ENCODE data around the gene LURAP1L.

Gene LURAP1L, protein sequence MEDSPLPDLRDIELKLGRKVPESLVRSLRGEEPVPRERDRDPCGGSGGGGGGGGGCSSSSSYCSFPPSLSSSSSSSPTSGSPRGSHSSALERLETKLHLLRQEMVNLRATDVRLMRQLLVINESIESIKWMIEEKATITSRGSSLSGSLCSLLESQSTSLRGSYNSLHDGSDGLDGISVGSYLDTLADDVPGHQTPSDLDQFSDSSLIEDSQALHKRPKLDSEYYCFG

DNA sequence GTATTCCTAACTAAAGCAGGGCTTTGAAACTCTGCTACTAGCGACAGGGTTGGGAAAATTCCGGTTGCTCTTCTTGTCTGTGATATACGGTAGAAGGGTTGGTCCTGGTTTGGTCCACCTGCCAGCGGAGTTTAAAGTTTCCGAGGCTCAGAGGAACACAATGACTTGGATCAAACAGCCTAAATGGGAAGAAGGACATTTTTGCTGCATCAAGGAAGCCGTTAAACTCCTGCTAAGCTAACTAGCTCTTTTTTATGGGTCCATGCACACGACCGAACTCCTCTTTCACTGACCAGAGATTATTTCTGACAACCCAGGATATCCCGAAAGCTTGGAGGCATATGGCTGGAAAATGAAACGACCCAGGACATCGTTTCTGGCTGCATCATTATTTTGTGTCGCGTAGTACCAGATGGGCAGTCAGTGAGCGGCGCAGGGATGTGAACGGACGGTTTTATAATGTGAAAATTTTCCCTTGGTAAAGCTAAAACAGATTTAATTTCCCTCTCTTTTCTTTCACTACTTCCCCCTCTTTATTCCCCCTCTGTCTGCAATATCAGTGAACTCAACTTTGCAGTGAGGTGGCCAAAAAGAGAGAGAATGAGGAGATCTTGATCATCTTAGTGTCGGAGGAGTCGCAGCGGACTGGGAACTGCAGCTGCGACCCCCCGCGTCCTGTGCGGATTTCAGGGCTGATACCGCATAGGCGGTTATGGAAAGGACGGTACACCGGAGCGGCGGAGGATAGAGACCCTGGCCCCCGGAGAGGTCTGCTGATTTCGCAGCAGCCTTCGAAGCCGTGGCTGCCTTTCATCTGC is at the start of gene LURAP1L:
Gene LURAP1L (plus strand): TSS at position 160 of the 818 bp plus-strand sequence. CDS start 696 bp downstream, outside the sequence.
- no peak for DNase-seq (ENCODE audit: low read depth in 1 of 2, low spot score in 1 of 2)

DNA sequence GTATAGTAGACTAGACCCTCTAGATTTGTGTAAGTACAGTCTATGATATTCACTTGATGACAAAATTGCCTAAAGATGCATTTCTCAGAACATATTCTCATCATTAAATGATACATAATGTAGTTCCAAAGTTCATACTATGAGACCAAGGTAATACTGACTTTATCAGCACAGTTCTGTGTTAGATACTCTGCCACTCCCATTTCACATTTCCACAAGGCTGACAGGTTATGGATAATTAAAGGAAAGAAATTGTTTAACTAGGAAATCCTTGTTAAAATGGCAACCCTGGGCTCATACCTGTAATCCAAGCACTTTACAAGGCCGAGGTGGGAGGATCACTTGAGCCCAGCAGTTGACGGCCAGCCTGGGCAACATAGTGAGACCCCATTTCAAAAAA is 48.0 kb upstream of the LURAP1L start:
- no peak for DNase-seq (ENCODE audit: low read depth in 1 of 2, low spot score in 1 of 2)

DNA sequence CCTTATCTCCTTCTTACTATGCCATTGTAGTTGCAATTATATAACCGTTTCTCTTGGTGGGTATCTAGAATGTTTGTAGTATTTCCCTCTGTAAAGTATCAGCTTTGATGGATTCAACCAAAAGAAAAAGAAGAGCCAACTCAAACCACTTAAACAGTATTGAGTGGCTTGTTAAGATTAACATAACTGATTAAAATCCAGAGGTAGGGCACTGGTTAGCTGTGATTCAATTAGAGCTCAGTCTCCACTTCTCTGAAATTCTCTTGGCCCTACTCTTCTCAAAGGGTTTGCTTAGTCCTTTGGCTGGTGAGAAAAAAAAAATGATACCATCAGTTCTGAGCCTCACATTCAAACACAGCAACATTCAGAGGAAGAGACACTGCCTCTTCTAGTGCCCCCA is 44.6 kb upstream of the LURAP1L start:
- DNase-seq (ENCODE audit: low read depth in 1 of 2, low spot score in 1 of 2): no peak

DNA sequence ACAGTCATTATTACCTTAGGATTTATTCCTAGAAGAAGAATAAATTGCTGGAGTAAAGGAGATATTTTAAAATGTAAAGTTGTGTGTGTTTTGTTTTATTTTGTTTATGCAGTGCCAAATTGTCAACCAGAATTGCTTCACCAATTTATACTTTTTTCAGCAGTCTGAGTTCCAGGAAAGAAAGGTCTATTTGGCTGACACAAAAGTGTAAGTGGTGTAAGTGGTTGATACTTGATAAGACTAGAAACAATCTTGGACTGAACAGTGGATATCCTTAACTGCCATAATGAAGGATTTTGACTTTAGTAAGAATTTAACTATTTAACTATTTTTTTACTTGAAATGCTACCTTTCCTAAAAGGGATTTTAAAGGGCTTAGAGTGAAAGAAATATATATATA is 43.9 kb upstream of the LURAP1L start:
- no peak for DNase-seq (ENCODE audit: low read depth in 1 of 2, low spot score in 1 of 2)

DNA sequence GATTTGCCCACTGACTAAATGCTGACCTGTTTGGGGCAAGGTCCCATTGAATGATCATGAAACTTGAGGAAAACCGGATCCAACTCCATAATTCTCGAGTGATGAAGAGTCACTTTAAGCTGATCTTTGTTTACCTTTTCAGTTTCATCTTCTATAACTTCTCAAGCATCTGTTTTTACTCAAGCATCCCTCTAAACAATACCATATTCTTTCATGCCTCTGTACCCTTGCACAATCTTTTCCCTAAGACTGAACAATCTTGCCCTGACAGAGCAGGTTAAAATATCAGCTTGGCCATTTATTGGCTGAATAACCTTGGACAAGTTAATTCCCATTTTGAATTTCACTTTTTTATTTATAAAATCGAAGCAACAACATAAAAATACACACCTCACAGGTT is 41.8 kb upstream of the LURAP1L start:
- DNase-seq (ENCODE audit: low read depth in 1 of 2, low spot score in 1 of 2): no peak

DNA sequence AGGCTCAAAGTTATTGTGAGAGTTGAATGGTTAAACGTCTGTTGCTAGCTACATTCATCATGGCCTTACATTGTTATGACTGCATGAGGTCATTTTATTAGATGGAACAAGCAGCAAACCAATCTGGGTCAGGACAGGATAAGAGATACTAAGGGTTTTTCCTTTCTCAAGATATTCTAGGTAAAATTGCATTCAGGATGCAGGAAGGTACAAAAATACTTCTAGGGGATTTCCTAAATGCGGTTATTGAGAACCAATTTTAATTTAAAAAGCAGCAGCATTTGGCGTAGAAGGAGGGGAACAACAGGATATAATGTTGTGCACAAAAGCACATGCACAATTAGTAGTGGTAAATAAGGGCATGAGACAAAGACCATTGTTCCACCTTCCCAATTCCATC is 39.2 kb upstream of the LURAP1L start:
- no peak for DNase-seq (ENCODE audit: low read depth in 1 of 2, low spot score in 1 of 2)

DNA sequence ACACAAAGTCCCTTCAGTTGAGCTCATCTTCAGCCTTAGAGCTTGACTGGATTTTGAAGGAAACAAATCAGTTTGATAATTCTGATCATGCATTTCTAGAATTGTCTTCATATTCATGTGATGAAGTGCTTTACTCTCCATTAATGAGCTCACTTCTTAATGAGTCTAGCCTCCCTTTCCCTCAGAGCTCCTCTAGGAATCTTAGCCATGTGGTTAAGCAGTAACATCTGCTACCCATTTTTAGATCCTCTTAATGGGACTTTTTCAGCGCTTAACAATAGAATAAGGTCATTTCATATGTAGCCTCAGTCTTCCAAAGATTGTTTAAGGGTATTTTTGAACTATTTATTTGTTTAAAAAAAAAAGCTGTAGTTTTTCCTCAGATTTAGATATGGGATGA is 36.9 kb upstream of the LURAP1L start:
- no peak for DNase-seq (ENCODE audit: low read depth in 1 of 2, low spot score in 1 of 2)

DNA sequence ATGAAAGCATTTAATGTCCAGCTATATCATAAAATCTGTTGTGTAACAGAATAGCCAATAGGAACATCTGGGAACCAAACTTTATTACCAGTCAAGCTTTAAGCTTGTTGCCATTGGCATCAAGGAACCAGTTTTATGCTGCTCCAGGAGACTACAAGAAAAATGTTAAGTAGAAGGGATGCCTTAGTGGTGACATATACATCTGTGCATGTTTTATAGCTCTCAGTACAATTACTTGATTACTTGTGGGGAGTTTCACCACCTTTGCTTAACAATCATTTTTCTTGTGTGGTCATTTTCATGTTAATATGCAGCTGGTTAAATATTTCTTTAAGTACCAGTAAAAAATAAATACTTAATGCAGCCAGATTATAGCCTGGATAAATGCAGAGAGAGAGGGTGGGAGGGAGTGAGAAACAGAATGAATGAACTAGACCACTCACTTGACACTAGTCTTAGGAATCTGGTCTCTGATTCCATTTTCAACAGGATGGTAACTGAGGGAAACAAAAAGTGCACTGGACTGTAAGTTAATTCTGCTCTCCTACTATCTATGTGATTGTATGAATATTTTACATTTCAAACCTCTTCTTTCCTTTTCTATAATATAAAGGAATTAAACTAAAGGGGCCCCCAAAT is 35.7 kb upstream of the LURAP1L start:
- no peak for DNase-seq (ENCODE audit: low read depth in 1 of 2, low spot score in 1 of 2)

DNA sequence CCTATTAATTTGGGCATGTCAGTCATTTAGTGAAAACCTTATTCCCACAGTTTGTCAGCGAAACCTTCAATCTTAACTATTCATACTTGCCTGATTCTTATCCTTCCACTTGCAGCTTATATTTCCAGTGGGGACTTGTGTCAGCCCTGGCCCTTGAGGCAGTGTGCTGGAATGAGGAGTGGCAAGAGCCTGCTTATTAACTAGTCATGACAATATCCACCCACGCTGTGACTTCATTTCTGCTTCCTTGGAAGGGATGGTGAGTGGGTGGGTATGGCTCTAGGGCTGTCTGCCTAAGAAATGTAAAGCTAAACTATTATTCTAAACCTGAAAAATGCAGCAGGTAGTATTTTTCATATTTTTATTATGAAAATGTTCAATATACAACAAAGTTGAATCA is 34.0 kb upstream of the LURAP1L start:
- DNase-seq (ENCODE audit: low read depth in 1 of 2, low spot score in 1 of 2): no peak

DNA sequence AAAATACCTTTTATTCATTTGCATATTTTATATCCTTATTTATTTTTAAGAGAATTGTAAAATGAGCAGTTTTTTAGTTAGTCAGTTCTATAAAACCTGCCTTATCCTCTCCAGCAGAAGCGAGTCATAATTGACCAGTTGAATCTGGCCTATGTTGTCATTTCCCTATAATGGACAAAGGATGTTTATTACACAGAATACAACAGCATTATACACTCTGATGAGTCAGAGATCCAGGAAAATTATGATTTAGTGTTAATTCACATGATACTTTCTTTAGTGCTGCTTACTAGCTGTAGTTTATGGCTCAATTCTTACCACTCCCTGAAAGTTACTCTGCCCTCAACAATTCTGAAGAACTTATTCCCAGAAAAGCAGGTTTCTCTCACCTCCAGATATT is 26.8 kb upstream of the LURAP1L start:
- no peak for DNase-seq (ENCODE audit: low read depth in 1 of 2, low spot score in 1 of 2)

DNA sequence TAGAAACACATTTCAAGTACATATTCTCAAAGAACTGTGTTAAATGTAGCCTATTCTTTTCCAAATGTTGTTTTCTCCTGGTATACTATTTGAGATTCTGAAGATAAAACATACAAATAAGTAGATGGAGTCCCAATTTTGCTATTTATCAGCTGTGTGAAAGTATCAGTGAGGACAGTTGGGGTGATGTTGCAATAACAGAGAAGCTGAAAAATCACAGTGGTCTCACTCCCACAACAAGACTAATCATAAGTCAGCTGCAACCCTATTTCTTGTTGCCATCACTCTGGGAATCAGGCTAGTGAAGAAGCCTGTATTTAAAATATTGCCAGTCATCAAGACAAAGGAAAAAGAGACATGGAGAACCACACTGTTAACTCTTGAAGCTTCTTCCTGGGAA is 25.9 kb upstream of the LURAP1L start:
- no peak for DNase-seq (ENCODE audit: low read depth in 1 of 2, low spot score in 1 of 2)

DNA sequence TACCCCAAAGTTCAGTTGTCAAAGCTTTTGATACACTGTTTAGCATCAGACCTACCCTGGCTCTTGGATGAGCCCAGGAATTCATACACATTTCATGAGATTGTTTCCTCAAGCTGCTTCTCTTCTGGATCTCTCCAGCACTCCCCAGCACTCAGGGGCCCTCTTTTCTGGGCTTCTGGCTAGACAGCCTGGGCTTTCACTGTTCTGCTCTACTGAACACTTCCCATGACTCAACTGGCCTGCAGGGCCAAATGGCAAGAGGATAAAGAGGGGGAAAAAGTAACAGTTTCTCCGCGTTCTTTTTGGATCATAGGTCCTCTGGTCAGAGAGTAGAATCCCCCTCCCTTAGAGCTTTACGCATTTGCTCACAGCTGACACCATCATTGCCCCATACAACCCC is 20.9 kb upstream of the LURAP1L start:
- DNase-seq (ENCODE audit: low read depth in 1 of 2, low spot score in 1 of 2): no peak

DNA sequence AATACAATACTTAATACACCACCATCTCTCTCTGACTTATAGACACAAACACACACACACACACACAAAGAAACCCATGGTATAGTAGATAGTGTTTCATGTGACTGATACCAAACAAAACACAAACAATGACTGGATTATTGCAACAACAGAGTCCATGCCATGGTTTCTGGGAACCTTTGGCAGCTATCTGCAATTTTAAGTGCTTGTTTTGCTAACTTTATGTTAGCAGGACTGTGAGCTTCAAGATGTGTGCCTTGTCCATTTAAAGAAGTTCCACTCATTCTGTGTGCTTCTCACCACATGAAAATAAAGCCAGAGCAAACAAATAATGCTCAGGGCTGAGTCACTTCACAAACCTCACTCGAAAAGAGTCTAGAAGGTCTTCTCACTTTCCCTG is 15.1 kb upstream of the LURAP1L start:
- DNase-seq (ENCODE audit: low read depth in 1 of 2, low spot score in 1 of 2): no peak

DNA sequence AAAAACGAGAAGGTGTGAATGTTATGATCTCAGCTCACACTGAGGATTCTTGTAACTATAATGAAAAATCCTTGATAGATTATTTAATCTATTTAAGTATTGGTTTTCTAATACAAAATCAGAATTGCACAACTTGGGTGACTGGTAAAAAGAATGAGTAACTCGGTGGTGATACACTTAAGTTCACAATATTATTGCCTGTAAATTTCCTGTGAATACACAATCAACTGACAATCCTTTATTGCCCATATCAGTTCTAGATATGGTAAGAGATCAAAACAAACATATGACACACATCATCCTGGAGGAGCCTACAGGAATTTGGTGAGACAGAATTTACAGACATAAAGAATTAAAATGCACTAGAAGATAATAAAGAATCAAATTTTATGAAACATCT is 14.1 kb upstream of the LURAP1L start:
- no peak for DNase-seq (ENCODE audit: low read depth in 1 of 2, low spot score in 1 of 2)

DNA sequence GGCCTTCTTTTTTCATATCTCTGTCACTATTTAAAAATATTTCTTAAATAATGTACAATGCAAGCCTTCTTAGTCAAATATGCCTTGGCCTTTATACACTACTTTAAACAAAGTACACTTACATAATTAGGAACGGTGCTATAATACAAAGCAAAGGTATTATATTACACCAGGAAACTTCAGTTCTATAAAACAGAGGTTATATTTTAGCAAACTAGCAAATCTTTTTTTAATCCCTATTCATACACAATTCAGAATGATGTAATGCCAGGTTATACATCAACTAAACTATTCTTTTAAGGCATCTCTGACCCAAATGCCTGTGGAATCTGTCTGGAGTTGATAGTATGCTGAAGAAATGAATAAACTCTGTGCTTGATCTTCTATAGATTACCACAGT is 10.7 kb upstream of the LURAP1L start:
- no peak for DNase-seq (ENCODE audit: low read depth in 1 of 2, low spot score in 1 of 2)

DNA sequence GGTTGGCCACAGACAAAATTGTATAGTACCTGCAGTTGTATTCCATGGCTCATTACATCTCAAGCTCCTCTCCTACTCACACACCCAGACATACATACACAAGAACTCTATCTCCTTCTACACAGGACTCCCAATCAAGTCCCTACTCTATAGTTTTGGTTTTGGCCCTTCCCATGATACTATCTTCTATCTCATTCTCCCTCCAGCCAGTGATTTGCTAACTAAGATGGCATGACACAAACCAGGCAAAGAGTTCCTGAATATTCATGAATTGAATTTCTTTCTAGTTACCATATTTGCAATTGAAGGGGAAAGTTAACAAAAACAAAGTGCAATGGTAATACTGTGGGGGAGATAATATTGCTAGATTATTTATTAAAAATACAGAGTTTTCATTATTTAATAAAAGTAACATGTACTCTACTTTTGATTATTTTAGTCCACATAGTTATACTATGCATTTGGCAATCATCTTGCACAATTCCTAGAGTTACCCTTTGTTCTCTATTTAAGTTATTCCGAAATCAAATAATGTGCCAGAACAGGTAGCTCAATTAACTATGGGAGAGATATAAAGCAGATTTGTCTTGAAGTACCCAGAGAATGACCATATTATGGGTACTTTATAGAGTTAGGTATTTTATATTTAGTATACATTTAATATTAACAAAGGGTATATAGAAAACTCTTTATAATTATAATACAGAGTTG is 9.6 kb upstream of the LURAP1L start:
- no peak for DNase-seq (ENCODE audit: low read depth in 1 of 2, low spot score in 1 of 2)

DNA sequence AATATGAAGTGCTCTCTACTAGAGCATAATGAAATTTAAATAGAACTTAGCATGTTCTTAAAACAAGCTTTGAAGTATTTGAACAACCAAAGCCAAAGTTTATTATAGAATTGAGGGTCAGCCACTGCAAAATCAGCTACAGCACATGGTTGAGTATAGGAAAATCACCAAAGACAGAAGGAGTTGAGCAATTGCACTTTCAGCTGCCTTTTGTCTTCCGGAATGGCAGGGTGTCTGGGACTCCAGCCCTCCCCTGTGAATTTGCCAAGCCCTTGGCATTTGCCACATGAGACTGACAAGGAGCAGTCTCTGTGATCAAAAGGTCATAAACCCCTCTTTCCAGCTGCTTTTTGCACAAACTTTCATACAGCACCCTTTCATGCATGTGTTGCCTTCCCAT is 8.5 kb upstream of the LURAP1L start:
- no peak for DNase-seq (ENCODE audit: low read depth in 1 of 2, low spot score in 1 of 2)

DNA sequence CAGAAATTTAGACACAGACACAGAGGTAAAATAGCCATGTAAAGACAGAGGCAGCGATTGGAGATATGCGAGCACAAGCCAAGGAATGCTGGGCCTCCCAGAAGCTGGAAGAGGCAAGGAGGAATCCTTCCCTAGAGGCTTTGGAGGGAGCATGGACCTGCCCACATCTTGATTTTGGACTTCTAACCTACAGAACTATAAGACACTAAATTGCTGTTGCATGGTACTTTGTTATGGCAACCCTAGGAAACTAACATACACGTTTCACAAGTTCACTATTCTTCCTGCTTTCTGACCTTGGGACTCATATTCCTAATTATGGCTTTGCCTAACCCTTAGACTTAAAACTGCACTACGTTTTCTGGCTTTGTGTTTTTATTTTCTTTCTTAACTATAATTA is 4.6 kb upstream of the LURAP1L start:
- no peak for DNase-seq (ENCODE audit: low read depth in 1 of 2, low spot score in 1 of 2)

DNA sequence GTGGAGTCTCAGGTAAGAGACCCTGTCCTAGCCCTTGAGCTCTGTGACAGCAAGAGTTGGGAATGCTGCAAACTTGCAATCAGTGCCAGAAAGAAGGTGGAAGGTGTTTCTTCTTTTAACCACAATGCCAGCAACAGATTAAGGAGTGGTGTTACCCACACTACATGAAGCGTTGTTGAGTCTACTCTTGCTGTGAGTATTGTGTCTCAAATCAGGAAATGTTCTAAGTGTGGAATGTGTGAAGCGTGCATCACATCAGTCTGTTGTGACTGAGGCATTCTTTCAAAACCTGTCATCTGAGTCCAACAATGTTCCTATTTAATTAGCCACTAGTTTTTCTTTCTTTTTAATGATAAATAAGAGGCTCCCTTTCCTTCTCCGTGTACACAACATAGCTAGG is 2.9 kb upstream of the LURAP1L start:
- no peak for DNase-seq (ENCODE audit: low read depth in 1 of 2, low spot score in 1 of 2)

DNA sequence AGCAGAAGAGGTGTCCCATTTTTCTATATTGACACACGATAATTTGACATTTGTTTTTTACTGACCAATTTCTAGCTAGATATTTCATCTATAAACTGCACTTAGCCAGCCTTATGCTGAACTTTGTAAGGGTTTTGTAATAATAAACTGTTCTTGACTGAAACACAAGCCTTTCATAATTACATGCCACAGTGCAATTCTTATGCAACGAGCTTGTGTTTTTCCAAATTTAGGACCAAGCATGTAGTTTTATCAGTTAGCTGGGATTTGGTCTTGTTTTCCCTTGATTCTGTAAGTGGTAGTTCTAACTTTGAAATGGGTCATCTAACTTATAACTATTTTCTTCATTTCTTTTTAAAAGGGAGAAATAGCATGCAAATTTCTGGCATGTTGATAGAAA is 1.3 kb upstream of the LURAP1L start:
- DNase-seq (ENCODE audit: low read depth in 1 of 2, low spot score in 1 of 2): no peak

DNA sequence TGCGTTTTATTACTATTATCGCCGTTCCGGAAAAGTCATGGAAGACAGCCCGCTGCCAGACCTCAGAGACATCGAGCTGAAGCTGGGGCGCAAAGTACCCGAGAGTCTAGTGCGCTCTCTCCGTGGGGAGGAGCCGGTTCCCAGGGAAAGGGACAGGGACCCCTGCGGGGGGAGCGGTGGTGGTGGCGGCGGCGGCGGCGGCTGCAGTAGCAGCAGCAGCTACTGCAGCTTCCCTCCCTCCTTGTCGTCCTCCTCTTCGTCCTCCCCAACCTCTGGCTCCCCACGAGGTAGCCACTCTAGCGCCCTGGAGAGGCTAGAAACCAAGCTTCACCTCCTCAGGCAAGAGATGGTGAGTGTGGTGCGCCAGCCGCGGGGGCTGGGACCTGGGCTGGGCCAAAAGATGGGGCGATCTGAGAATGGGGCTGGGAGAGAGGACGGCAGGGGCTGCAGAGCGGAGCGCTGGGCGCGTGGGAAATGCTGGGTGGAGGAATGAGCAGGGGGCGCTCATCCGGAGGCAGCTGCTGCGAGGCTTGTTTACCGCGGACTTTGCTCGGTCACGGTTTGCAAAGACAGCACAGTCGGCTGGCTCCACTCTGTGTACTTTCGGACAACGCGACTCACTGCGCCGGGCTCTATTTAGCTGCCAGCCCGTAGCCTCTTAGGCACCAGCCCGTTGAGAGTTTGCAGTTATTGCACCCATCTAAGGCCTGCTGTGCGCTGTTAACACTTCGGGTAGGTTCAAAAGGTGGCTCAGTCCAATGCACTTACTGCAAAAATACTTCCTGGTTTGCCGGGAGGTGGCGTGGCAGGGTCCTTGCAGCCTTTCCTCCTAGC is 1.1 kb downstream of the LURAP1L start:
- DNase-seq (ENCODE audit: low read depth in 1 of 2, low spot score in 1 of 2): no peak
